Frontal cortex (tissue), 4 donors: Measurements from ENCODE around the gene KPNA5. TPM values are rescaled to one million over a fixed set of nuclear protein-coding genes. Genes with fewer than 3 reads are reported as not detected.
A peak's percentile ranks its signal among the peaks of the same experiment; 100 is the strongest.

ENCODE experiments used
- DNase-seq, 2 donors: peaks; one replicate each; pipeline ENCODE4 v3.0.0; 2012; ENCODE audit warnings: low spot score in 2 of 2
- FAIRE-seq: peaks from 2 replicates; lab custom pipeline; 2012; peaks lifted over from hg19 to GRCh38; lab: Jason Lieb, UNC
- total RNA-seq: library from RNA; depleted of rRNA; stranded (reverse); fragments of >200 nt; gene quantifications from one replicate; pipeline ENCODE4 v1.2.3, GENCODE V29; 2014
- donor health status: control.
- donor health status: control.
- donor health status: control.

Gene KPNA5
- total RNA-seq, 1 donor from 2014 or later, result 52.6 TPM

- DNase-seq (no peak), FAIRE-seq (no peak)
These were observed 91.4 kb downstream of the KPNA5 start for GRCh38 chr6:116772450-116772849.

- FAIRE-seq, result no peak
- DNase-seq, result no peak
These were observed 92.9 kb downstream of the KPNA5 start for GRCh38 chr6:116773886-116774285.

- FAIRE-seq (peak; percentile 40), DNase-seq (peak in 1 of 2 donors; percentile 14)
These were observed 98.7 kb downstream of the KPNA5 start for GRCh38 chr6:116779573-116780164.

- DNase-seq (no peak), FAIRE-seq (no peak)
These were observed 102.8 kb downstream of the KPNA5 start for GRCh38 chr6:116783852-116784251.

Other genes with a start within 250 kb of the KPNA5 start
- gene CALHM6, start 219.8 kb upstream of the KPNA5 start, total RNA-seq, result 4.5 TPM
- gene CALHM5, start 169.6 kb upstream of the KPNA5 start, total RNA-seq, result 0.41 TPM
- gene TRAPPC3L, start 135.5 kb upstream of the KPNA5 start, total RNA-seq, result under 0.01 TPM
- not detected for gene CALHM4, start 127.5 kb upstream of the KPNA5 start, total RNA-seq
- gene RWDD1, start 109.7 kb upstream of the KPNA5 start, total RNA-seq, result 26.5 TPM
- gene RSPH4A, start 64.7 kb upstream of the KPNA5 start, total RNA-seq, result 1.6 TPM
- gene ZUP1, start 12.4 kb upstream of the KPNA5 start, total RNA-seq, result 46.9 TPM
- gene FAM162B, start 84.5 kb downstream of the KPNA5 start, total RNA-seq, result 1.2 TPM
- not detected for gene GPRC6A, start 147.9 kb downstream of the KPNA5 start, total RNA-seq
- not detected for gene RFX6, start 196.0 kb downstream of the KPNA5 start, total RNA-seq